ENCODE measurements around the gene CIAO2A.
"Not testable (repeated sequence)": the region's sequence is repeated elsewhere in the genome, so short reads cannot be mapped to it uniquely, and the experiment has no call there.

Gene CIAO2A

GRCh38 chr15:64093627-64094417, at the start of gene CIAO2A:
TSS of gene CIAO2A (minus strand) at chr15:64093838. CDS start at chr15:64093768, 70 bp downstream.
- peak; percentile 95 to 100 (median 99) for DNase-seq

- DNase-seq, result no peak
Measured at GRCh38 chr15:64143276-64143675, 49.6 kb upstream of the CIAO2A start.

- no peak for DNase-seq
Measured at GRCh38 chr15:64141798-64142512, 48.3 kb upstream of the CIAO2A start.

- no peak for DNase-seq
Measured at GRCh38 chr15:64138331-64138941, 44.8 kb upstream of the CIAO2A start.

GRCh38 chr15:64137226-64137833, 43.7 kb upstream of the CIAO2A start:
- DNase-seq, result peak in 1 of 3 experiments; percentile 9

- DNase-seq, result no peak
Measured at GRCh38 chr15:64136347-64136746, 42.7 kb upstream of the CIAO2A start.

- DNase-seq, result no peak
Measured at GRCh38 chr15:64134345-64134829, 40.7 kb upstream of the CIAO2A start.

GRCh38 chr15:64133623-64134344, 40.1 kb upstream of the CIAO2A start:
- no peak for DNase-seq

- no peak for DNase-seq
Measured at GRCh38 chr15:64132217-64132616, 38.6 kb upstream of the CIAO2A start.

- no peak for DNase-seq
Measured at GRCh38 chr15:64131547-64131946, 37.9 kb upstream of the CIAO2A start.

- DNase-seq, result no peak
Measured at GRCh38 chr15:64130159-64130558, 36.5 kb upstream of the CIAO2A start.

- DNase-seq, result no peak
Measured at GRCh38 chr15:64127521-64128270, 34.1 kb upstream of the CIAO2A start.

- DNase-seq, result no peak
Measured at GRCh38 chr15:64125978-64126377, 32.3 kb upstream of the CIAO2A start.

GRCh38 chr15:64122936-64123351, 29.3 kb upstream of the CIAO2A start:
- DNase-seq, result no peak

- DNase-seq, result no peak
Measured at GRCh38 chr15:64122444-64122843, 28.8 kb upstream of the CIAO2A start.

- no peak for DNase-seq
Measured at GRCh38 chr15:64121614-64122013, 28.0 kb upstream of the CIAO2A start.

- not testable (repeated sequence) for DNase-seq
Measured at GRCh38 chr15:64120322-64120721, 26.7 kb upstream of the CIAO2A start.

- no peak for DNase-seq
Measured at GRCh38 chr15:64117759-64118487, 24.3 kb upstream of the CIAO2A start.

GRCh38 chr15:64112904-64113303, 19.3 kb upstream of the CIAO2A start:
- no peak for DNase-seq

GRCh38 chr15:64112073-64112772, 18.6 kb upstream of the CIAO2A start:
- no peak for DNase-seq
